Measurements from ENCODE around the gene SLC38A9.
"Not testable (repeated sequence)": the region's sequence is repeated elsewhere in the genome, so short reads cannot be mapped to it uniquely, and the experiment has no call there.

Gene SLC38A9

GRCh38 chr5:55734658-55735057, 22.5 kb upstream of the SLC38A9 start:
- Histone ChIP-seq H3K9me3 (ENCODE audit: insufficient read depth, low read depth, low read length) (no peaks in the 10 kb centered on the region), H3K27me3 (ENCODE audit: insufficient read depth, low read length) (no peaks in the 10 kb centered on the region), H3K27ac (ENCODE audit: low read depth, low read length) (no peak overlapping the region), H3K4me3 (ENCODE audit: low read length) (no peak overlapping the region), H3K4me1 (ENCODE audit: insufficient read depth, low read length) (no peaks in the 10 kb centered on the region), H3K9ac (ENCODE audit: low read depth, low read length) (no peak overlapping the region), H3K36me3 (ENCODE audit: insufficient read depth, low read length) (no peaks in the 10 kb centered on the region)
- WGBS: no CpG with 5 or more reads among the region's 1 CpG

DNA sequence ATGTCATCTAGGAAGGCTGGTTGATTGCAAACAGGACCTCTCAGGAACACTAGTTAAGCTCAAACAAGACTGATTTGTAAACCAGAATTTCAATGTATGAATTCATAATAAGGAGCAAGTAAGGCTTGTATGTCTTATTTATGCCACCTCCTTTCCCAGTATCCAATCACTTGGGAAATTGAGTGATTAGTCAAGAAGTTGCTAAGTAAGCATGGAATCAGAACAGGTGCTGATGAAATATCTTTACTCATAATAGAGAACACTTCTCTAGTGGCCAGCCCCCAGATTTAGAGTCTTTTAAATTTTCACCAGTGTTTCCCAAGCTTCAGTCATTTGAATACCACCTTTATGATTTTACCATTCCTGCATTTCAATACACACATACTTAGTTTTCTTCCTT, 20.5 kb upstream of the SLC38A9 start:
- H3K9ac ChIP-seq (ENCODE audit: low read depth, low read length): no peak overlapping the region
- no peak overlapping the region for H3K27ac ChIP-seq (ENCODE audit: low read depth, low read length)
- no peaks in the 10 kb centered on the region for H3K36me3 ChIP-seq (ENCODE audit: insufficient read depth, low read length)
- no peaks in the 10 kb centered on the region for H3K27me3 ChIP-seq (ENCODE audit: insufficient read depth, low read length)
- H3K9me3 ChIP-seq (ENCODE audit: insufficient read depth, low read depth, low read length): no peaks in the 10 kb centered on the region
- H3K4me1 ChIP-seq (ENCODE audit: insufficient read depth, low read length): no peaks in the 10 kb centered on the region
- H3K4me3 ChIP-seq (ENCODE audit: low read length): no peak overlapping the region

- Histone ChIP-seq H3K27me3 (ENCODE audit: insufficient read depth, low read length) (no peaks in the 10 kb centered on the region), H3K27ac (ENCODE audit: low read depth, low read length) (no peak overlapping the region), H3K9ac (ENCODE audit: low read depth, low read length) (no peak overlapping the region), H3K4me3 (ENCODE audit: low read length) (no peak overlapping the region), H3K9me3 (ENCODE audit: insufficient read depth, low read depth, low read length) (no peaks in the 10 kb centered on the region), H3K4me1 (ENCODE audit: insufficient read depth, low read length) (no peaks in the 10 kb centered on the region), H3K36me3 (ENCODE audit: insufficient read depth, low read length) (no peaks in the 10 kb centered on the region)
- 80% methylated on average over 3 of the region's 3 CpGs for WGBS
These were observed 19.7 kb upstream of the SLC38A9 start for GRCh38 chr5:55731848-55732247.

- H3K9me3 ChIP-seq (ENCODE audit: insufficient read depth, low read depth, low read length): no peaks in the 10 kb centered on the region
- WGBS: 97% methylated on average over 4 of the region's 4 CpGs
- H3K27me3 ChIP-seq (ENCODE audit: insufficient read depth, low read length): no peaks in the 10 kb centered on the region
- no peaks in the 10 kb centered on the region for H3K36me3 ChIP-seq (ENCODE audit: insufficient read depth, low read length)
- no peak overlapping the region for H3K4me3 ChIP-seq (ENCODE audit: low read length)
- H3K9ac ChIP-seq (ENCODE audit: low read depth, low read length): no peak overlapping the region
- H3K27ac ChIP-seq (ENCODE audit: low read depth, low read length): no peak overlapping the region
- no peaks in the 10 kb centered on the region for H3K4me1 ChIP-seq (ENCODE audit: insufficient read depth, low read length)
These were observed 12.2 kb upstream of the SLC38A9 start for GRCh38 chr5:55724281-55724680.

DNA sequence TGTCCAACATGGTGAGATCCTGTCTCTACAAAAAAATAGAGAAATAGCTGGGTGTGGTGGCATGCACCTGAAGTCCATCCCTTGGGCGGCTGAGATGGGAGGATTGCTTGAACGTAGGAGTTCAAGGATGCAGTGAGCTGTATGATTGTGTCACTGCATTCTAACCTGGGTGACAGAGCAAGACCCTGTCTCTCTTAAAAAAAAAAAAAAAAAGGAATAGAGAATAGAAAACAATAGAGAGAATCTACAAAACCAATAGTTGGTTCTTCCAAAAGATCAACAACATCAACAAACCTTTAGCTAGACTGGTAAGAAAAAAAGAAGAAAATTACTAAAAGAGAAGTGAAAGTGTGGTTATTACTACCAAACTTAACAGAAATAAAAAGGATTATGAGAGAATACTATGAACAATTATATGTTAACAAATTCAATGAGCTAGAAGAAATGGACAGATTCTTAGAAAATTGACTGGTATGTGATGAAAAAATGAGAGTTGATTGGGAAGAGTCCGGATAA, 8.1 kb upstream of the SLC38A9 start:
- H3K9ac ChIP-seq (ENCODE audit: low read depth, low read length): no peak overlapping the region
- no peaks in the 10 kb centered on the region for H3K4me1 ChIP-seq (ENCODE audit: insufficient read depth, low read length)
- whole genome bisulfite sequencing: 92% methylated on average over 3 of the region's 3 CpGs
- no peak overlapping the region for H3K27ac ChIP-seq (ENCODE audit: low read depth, low read length)
- no peaks in the 10 kb centered on the region for H3K27me3 ChIP-seq (ENCODE audit: insufficient read depth, low read length)
- no peak overlapping the region for H3K4me3 ChIP-seq (ENCODE audit: low read length)
- no peaks in the 10 kb centered on the region for H3K9me3 ChIP-seq (ENCODE audit: insufficient read depth, low read depth, low read length)
- no peaks in the 10 kb centered on the region for H3K36me3 ChIP-seq (ENCODE audit: insufficient read depth, low read length)

- not testable (repeated sequence) for H3K4me3 ChIP-seq (ENCODE audit: low read length); H3K27me3 ChIP-seq (ENCODE audit: insufficient read depth, low read length); H3K27ac ChIP-seq (ENCODE audit: low read depth, low read length); H3K9ac ChIP-seq (ENCODE audit: low read depth, low read length); H3K4me1 ChIP-seq (ENCODE audit: insufficient read depth, low read length); H3K36me3 ChIP-seq (ENCODE audit: insufficient read depth, low read length); H3K9me3 ChIP-seq (ENCODE audit: insufficient read depth, low read depth, low read length)
- 68% methylated on average over 1 of the region's 2 CpGs for WGBS
These were observed 6.9 kb upstream of the SLC38A9 start for GRCh38 chr5:55719026-55719425.

DNA sequence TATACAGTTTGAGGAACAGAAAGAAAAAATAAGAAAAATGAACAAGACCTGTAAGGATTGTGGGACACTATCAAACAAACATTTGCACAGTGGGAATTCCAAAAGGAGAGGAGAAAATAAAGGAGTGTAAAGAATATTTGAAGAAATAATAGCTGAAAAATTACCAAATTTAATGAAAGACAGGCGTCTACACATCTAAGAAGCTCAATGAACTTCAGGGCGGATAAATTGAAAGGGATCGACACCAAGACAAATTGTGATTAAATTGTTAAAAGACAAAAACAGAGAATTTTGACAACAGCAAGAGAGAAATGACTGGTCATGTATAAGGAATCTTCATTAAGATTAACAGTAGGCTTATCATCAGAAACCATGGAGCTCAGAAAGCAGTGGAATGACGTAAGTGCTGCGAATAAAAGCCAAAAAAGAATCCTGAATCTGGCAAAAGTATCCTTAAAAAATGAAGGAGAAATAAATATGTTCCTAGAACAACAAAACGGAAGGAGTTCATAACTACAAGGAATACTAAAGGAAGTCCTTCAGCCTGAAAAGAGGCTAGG, 3.5 kb upstream of the SLC38A9 start:
- WGBS: 89% methylated on average over 6 of the region's 6 CpGs
- no peak overlapping the region for H3K4me3 ChIP-seq (ENCODE audit: low read length)
- no peak overlapping the region for H3K9ac ChIP-seq (ENCODE audit: low read depth, low read length)
- no peak overlapping the region for H3K27ac ChIP-seq (ENCODE audit: low read depth, low read length)
- H3K27me3 ChIP-seq (ENCODE audit: insufficient read depth, low read length): no peaks in the 10 kb centered on the region
- H3K9me3 ChIP-seq (ENCODE audit: insufficient read depth, low read depth, low read length): no peaks in the 10 kb centered on the region
- no peaks in the 10 kb centered on the region for H3K36me3 ChIP-seq (ENCODE audit: insufficient read depth, low read length)
- H3K4me1 ChIP-seq (ENCODE audit: insufficient read depth, low read length): peaks cover 3% of the 10 kb centered on the region; the same call in 1 of the 2 replicates

DNA sequence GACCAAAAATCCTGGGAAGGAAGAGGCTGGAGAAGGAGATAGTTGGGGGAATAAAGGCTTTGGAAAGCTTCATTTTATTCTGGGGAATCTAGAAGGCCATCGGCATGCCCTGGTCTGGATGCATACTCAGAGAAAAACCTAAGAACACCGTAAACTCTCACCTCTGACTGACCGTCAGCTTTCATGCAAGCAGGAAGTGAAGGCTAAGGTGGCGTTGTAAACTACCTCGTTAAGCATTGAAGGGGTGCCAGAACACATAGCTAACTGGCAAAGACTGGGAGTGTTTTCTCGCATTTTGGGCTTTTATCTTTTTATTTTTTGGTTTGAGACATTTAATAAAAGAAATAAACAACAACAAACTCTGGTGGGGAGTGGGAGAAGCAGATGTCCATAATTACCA, 2.6 kb upstream of the SLC38A9 start:
- WGBS: 89% methylated on average over 5 of the region's 6 CpGs
- H3K27ac ChIP-seq (ENCODE audit: low read depth, low read length): no peak overlapping the region
- no peaks in the 10 kb centered on the region for H3K27me3 ChIP-seq (ENCODE audit: insufficient read depth, low read length)
- no peaks in the 10 kb centered on the region for H3K36me3 ChIP-seq (ENCODE audit: insufficient read depth, low read length)
- no peaks in the 10 kb centered on the region for H3K9me3 ChIP-seq (ENCODE audit: insufficient read depth, low read depth, low read length)
- no peak overlapping the region for H3K9ac ChIP-seq (ENCODE audit: low read depth, low read length)
- H3K4me1 ChIP-seq (ENCODE audit: insufficient read depth, low read length): peaks cover 3% of the 10 kb centered on the region; the same call in 1 of the 2 replicates
- H3K4me3 ChIP-seq (ENCODE audit: low read length): no peak overlapping the region

DNA sequence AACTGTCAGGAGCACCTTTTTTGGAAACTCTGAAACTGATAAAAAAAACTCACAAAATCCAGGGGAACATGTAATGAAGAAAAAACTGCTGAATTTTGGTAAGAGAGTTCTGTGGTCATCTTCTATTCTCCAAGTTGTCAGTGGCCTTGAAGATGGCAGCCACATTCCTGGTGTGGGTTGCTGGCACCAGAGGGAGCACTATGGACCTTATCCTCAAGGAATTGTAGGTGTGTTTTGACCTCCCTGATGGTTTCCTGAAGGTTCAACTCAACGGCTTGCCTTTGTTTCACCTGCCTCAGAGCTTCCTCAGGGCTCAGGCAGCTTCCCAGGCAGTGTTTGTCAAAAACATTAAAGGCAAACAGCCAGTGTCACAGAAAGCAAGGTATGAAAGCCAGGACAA, 2.2 kb upstream of the SLC38A9 start:
- peaks cover 3% of the 10 kb centered on the region; the same call in 1 of the 2 replicates for H3K4me1 ChIP-seq (ENCODE audit: insufficient read depth, low read length)
- 68% methylated on average over 1 of the region's 1 CpG for WGBS

DNA sequence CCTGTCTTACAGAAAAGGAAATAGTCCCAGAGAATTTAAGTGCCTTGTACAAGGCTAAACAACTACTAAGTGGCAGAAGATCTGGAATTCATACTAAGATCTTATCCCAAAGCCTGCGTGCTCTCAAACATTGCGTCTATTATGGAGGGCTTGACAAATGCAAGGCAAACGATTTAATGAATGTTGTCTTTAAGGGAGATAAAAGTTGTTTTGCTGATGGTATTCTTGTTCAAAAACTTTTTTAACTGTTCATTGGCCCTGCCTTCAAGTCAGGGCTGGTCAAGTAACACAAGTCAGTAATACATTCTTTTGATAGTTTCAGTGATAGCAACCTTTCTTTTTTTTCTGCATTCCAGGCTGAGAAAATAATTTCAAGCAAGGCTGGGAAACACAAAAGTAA, 1.7 kb upstream of the SLC38A9 start:
- no peak overlapping the region for H3K4me3 ChIP-seq (ENCODE audit: low read length)
- H3K4me1 ChIP-seq (ENCODE audit: insufficient read depth, low read length): peaks cover 3% of the 10 kb centered on the region; the same call in 1 of the 2 replicates
- H3K27ac ChIP-seq (ENCODE audit: low read depth, low read length): no peak overlapping the region
- H3K9ac ChIP-seq (ENCODE audit: low read depth, low read length): no peak overlapping the region
- H3K36me3 ChIP-seq (ENCODE audit: insufficient read depth, low read length): peaks cover 5% of the 10 kb centered on the region; the same call in 1 of the 2 replicates
- WGBS: 93% methylated on average over 3 of the region's 3 CpGs
- no peaks in the 10 kb centered on the region for H3K27me3 ChIP-seq (ENCODE audit: insufficient read depth, low read length)
- no peaks in the 10 kb centered on the region for H3K9me3 ChIP-seq (ENCODE audit: insufficient read depth, low read depth, low read length)

More for the DNA sequence above, 2.2 kb upstream of the SLC38A9 start:
- H3K9ac ChIP-seq (ENCODE audit: low read depth, low read length): no peak overlapping the region
- H3K36me3 ChIP-seq (ENCODE audit: insufficient read depth, low read length): 0 out of 2 replicates have a peak, but pooled peaks cover under 1% of the 10 kb centered on the region
- no peaks in the 10 kb centered on the region for H3K9me3 ChIP-seq (ENCODE audit: insufficient read depth, low read depth, low read length)
- no peak overlapping the region for H3K4me3 ChIP-seq (ENCODE audit: low read length)
- H3K27me3 ChIP-seq (ENCODE audit: insufficient read depth, low read length): no peaks in the 10 kb centered on the region
- no peak overlapping the region for H3K27ac ChIP-seq (ENCODE audit: low read depth, low read length)

DNA sequence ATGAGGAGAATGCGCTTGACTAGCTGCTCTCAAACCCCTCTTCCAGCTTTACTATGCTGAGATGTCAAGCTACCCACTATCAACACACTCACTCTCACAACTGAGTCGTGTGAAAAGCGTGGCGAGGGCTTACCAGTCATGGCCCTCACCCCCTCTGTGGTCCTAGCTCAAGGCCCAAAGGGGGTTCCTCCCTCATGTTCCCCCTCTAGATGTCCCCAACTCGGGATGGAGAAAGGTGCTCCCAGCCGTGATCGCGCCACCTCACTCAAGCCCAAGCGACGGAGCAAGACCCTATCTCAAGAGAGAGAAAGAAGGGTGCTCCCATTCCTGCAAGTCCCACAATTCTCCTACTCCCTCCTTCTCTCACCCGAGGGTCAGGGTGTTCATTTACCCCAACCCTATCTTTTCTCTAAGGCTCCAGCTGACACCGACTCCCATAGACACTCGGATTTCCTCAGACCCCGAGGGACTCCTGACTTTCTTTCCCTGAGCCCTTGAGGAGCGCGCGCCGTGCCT, 559 bp downstream of the SLC38A9 start:
- H3K9me3 ChIP-seq (ENCODE audit: insufficient read depth, low read depth, low read length): no peaks in the 10 kb centered on the region
- peaks cover 3% of the 10 kb centered on the region; the same call in 1 of the 2 replicates for H3K4me1 ChIP-seq (ENCODE audit: insufficient read depth, low read length)
- peak overlapping the region; percentile 93 for H3K4me3 ChIP-seq (ENCODE audit: low read length)
- WGBS: 18% methylated on average over 18 of the region's 18 CpGs
- H3K9ac ChIP-seq (ENCODE audit: low read depth, low read length): peak overlapping the region; percentile 83
- H3K27me3 ChIP-seq (ENCODE audit: insufficient read depth, low read length): no peaks in the 10 kb centered on the region
- H3K36me3 ChIP-seq (ENCODE audit: insufficient read depth, low read length): peaks cover 19% of the 10 kb centered on the region
- peak overlapping the region; percentile 49; the same call in 1 of the 2 replicates for H3K27ac ChIP-seq (ENCODE audit: low read depth, low read length)
